ENCODE data around the gene ELL2.

- TF ChIP-seq EZH2 (IDR thresholded peaks at IDR 0.05; ENCODE audit: borderline replicate concordance, insufficient read depth, low read depth, low read length, poor library complexity, severe bottlenecking) = no peak
- TF ChIP-seq CTCF (IDR thresholded peaks at IDR 0.05) = no peak
These were observed 77.7 kb downstream of the ELL2 start for GRCh38 chr5:95884017-95884325.
